HepG2 (cell line): ENCODE data around the gene CSPG5. TPM values are rescaled to one million over a fixed set of nuclear protein-coding genes. Genes with fewer than 3 reads are reported as not detected.

ENCODE experiments used
- ESRRA ChIP-seq: sonication (generic); formaldehyde crosslinking; IDR thresholded peaks from 2 replicates; pipeline ENCODE4 v1.5.1; 2020; ENCODE audit warnings: mild to moderate bottlenecking, low read depth, missing genetic modification reagents
- FOXP1 ChIP-seq, 2 experiments: fragments of 450-650 bp in 1 of 2; IDR thresholded peaks; 2 replicates each; pipeline ENCODE4 v1.6.1; 2017 to 2018; ENCODE audit warnings: antibody characterized with exemption in 1 of 2
- GLI4 ChIP-seq: sonication (generic); formaldehyde crosslinking; IDR thresholded peaks from 2 replicates; pipeline ENCODE4 v1.5.1; 2020; ENCODE audit warnings: missing genetic modification reagents, mild to moderate bottlenecking, moderate library complexity, borderline replicate concordance
- GZF1 ChIP-seq: sonication (generic); formaldehyde crosslinking; IDR thresholded peaks from 2 replicates; pipeline ENCODE4 v1.5.1; 2020; ENCODE audit warnings: mild to moderate bottlenecking, missing genetic modification reagents
- HNRNPLL ChIP-seq: fragments of 200-400 bp; formaldehyde crosslinking; IDR thresholded peaks from 2 replicates; pipeline ENCODE4 v1.6.1; 2017; ENCODE audit warnings: mild to moderate bottlenecking, low read depth, low read length; ENCODE audit not compliant: poor library complexity, severe bottlenecking
- KMT2A ChIP-seq: sonication (generic); formaldehyde crosslinking; IDR thresholded peaks from 2 replicates; pipeline ENCODE4 v1.4.0; 2020; ENCODE audit warnings: missing genetic modification reagents
- RFX1 ChIP-seq: fragments of 450-650 bp; IDR thresholded peaks from 2 replicates; pipeline ENCODE4 v1.6.1; 2017
- SOX13 ChIP-seq, 3 experiments: fragments of 450-650 bp in 1 of 3; sonication (generic) in 1 of 3; formaldehyde crosslinking in 1 of 3; IDR thresholded peaks in 2 of 3; conservative IDR thresholded peaks in 1 of 3; 2 replicates each; pipeline versions ENCODE4 v1.5.0 to v1.6.1; 2016 to 2020; ENCODE audit warnings: antibody characterized with exemption in 1 of 3, mild to moderate bottlenecking in 1 of 3, missing compliant biosample characterization in 1 of 3, missing genetic modification reagents in 1 of 3, moderate library complexity in 1 of 3
- SP2 ChIP-seq: sonication (generic); formaldehyde crosslinking; IDR thresholded peaks from 2 replicates; pipeline ENCODE4 v1.5.1; 2020; ENCODE audit warnings: mild to moderate bottlenecking, missing genetic modification reagents
- TRAFD1 ChIP-seq: sonication (generic); formaldehyde crosslinking; IDR thresholded peaks from 2 replicates; pipeline ENCODE4 v1.5.1; 2020; ENCODE audit warnings: missing genetic modification reagents, mild to moderate bottlenecking, borderline replicate concordance
- ZKSCAN8 ChIP-seq: IDR thresholded peaks from 2 replicates; pipeline ENCODE4 v1.6.1; 2016; ENCODE audit warnings: borderline replicate concordance, missing genetic modification reagents, missing compliant biosample characterization
- ZNF180 ChIP-seq: sonication (generic); formaldehyde crosslinking; IDR thresholded peaks from 2 replicates; pipeline ENCODE4 v1.4.0; 2020; ENCODE audit warnings: low read depth, missing genetic modification reagents, borderline replicate concordance
- ZNF547 ChIP-seq: sonication (generic); formaldehyde crosslinking; IDR thresholded peaks from 2 replicates; pipeline ENCODE4 v1.5.1; 2020; ENCODE audit warnings: mild to moderate bottlenecking, missing genetic modification reagents
- ZNF703 ChIP-seq: sonication (generic); formaldehyde crosslinking; IDR thresholded peaks from 2 replicates; pipeline ENCODE4 v1.5.1; 2020; ENCODE audit warnings: missing genetic modification reagents, mild to moderate bottlenecking, moderate library complexity, borderline replicate concordance
- ZNF713 ChIP-seq: sonication (generic); formaldehyde crosslinking; IDR thresholded peaks from 2 replicates; pipeline ENCODE4 v1.4.0; 2020; ENCODE audit warnings: mild to moderate bottlenecking, missing genetic modification reagents
- polyA plus RNA-seq, 8 experiments: library from polyadenylated mRNA; depleted of rRNA in 3 of 8; stranded (reverse) in 7 of 8; unstranded in 1 of 8; fragments of >200 nt; fragmentation: Illumina TruSeq in 4 of 8; extraction: Trizol in 4 of 8; gene quantifications; 2 replicates each; pipeline versions ENCODE4 v1.2.1 to v1.2.3, GENCODE V29; 2011 to 2016; ENCODE audit warnings: low read depth in 4 of 8, missing spikeins in 1 of 8, mixed read lengths in 1 of 8; ENCODE audit not compliant: insufficient read depth in 1 of 8
- total RNA-seq, 5 experiments: library from RNA; depleted of rRNA; stranded (reverse); fragments of >200 nt; fragmentation: Illumina TruSeq; extraction: Trizol; gene quantifications; 2 replicates each; pipeline ENCODE4 v1.2.3, GENCODE V29; 2016; ENCODE audit warnings: low read depth in 1 of 5
- TF ChIP-seq, protein P1 (sequence below): sonication (generic); formaldehyde crosslinking; IDR thresholded peaks from 2 replicates; pipeline ENCODE4 v1.5.1; 2020; ENCODE audit warnings: missing genetic modification reagents, mild to moderate bottlenecking, borderline replicate concordance
- TF ChIP-seq, protein P2 (sequence below): sonication (generic); formaldehyde crosslinking; IDR thresholded peaks from 2 replicates; pipeline ENCODE4 v1.4.0; 2020; ENCODE audit warnings: missing genetic modification reagents, borderline replicate concordance
- TF ChIP-seq, protein P3 (sequence below): sonication (generic); formaldehyde crosslinking; IDR thresholded peaks from 2 replicates; pipeline ENCODE4 v1.9.0; 2022; ENCODE audit warnings: missing genetic modification reagents, mild to moderate bottlenecking, borderline replicate concordance

CSPG5 gene
- total and polyA plus RNA-seq, 2 of the 13 experiments (the other 11 are each of a cell fraction or from before 2014, with no cell fraction given) = 0.07 to 0.15 TPM

- TF ChIP-seq, protein P1, sequence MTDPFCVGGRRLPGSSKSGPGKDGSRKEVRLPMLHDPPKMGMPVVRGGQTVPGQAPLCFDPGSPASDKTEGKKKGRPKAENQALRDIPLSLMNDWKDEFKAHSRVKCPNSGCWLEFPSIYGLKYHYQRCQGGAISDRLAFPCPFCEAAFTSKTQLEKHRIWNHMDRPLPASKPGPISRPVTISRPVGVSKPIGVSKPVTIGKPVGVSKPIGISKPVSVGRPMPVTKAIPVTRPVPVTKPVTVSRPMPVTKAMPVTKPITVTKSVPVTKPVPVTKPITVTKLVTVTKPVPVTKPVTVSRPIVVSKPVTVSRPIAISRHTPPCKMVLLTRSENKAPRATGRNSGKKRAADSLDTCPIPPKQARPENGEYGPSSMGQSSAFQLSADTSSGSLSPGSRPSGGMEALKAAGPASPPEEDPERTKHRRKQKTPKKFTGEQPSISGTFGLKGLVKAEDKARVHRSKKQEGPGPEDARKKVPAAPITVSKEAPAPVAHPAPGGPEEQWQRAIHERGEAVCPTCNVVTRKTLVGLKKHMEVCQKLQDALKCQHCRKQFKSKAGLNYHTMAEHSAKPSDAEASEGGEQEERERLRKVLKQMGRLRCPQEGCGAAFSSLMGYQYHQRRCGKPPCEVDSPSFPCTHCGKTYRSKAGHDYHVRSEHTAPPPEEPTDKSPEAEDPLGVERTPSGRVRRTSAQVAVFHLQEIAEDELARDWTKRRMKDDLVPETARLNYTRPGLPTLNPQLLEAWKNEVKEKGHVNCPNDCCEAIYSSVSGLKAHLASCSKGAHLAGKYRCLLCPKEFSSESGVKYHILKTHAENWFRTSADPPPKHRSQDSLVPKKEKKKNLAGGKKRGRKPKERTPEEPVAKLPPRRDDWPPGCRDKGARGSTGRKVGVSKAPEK (CRISPR knock-in tag) = 0 out of 2 replicates have a peak, but pooled peaks have one; percentile 90
- TF ChIP-seq RFX1 = no peak
- no peak for TF ChIP-seq TRAFD1 (CRISPR knock-in tag)
- TF ChIP-seq KMT2A (CRISPR knock-in tag) = peak; percentile 83
- TF ChIP-seq, protein P2, sequence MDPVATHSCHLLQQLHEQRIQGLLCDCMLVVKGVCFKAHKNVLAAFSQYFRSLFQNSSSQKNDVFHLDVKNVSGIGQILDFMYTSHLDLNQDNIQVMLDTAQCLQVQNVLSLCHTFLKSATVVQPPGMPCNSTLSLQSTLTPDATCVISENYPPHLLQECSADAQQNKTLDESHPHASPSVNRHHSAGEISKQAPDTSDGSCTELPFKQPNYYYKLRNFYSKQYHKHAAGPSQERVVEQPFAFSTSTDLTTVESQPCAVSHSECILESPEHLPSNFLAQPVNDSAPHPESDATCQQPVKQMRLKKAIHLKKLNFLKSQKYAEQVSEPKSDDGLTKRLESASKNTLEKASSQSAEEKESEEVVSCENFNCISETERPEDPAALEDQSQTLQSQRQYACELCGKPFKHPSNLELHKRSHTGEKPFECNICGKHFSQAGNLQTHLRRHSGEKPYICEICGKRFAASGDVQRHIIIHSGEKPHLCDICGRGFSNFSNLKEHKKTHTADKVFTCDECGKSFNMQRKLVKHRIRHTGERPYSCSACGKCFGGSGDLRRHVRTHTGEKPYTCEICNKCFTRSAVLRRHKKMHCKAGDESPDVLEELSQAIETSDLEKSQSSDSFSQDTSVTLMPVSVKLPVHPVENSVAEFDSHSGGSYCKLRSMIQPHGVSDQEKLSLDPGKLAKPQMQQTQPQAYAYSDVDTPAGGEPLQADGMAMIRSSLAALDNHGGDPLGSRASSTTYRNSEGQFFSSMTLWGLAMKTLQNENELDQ (CRISPR knock-in tag) = no peak
- TF ChIP-seq FOXP1 (IDR thresholded peaks at IDR 0.05) = no peak
- TF ChIP-seq FOXP1 (CRISPR knock-in tag; IDR thresholded peaks at IDR 0.05) = 0 out of 2 replicates have a peak, but pooled peaks have one; percentile 5
- TF ChIP-seq SOX13 (IDR thresholded peaks at IDR 0.05) = peak; percentile 6; the same call in 1 of the 2 replicates
- no peak; a peak in 1 of 4 replicates for TF ChIP-seq SOX13 (CRISPR knock-in tag; conservative IDR thresholded peaks at IDR 0.05 in 1 of 2, IDR thresholded peaks at IDR 0.05 in 1 of 2)
- TF ChIP-seq GLI4 = peak; percentile 78; the same call in 1 of the 2 replicates
- TF ChIP-seq SP2 (CRISPR knock-in tag) = peak; percentile 89
- TF ChIP-seq HNRNPLL = peak; percentile 72
- no peak for TF ChIP-seq ZNF180
- TF ChIP-seq GZF1 (CRISPR knock-in tag) = peak; percentile 82; the same call in 1 of the 2 replicates
- 0 out of 2 replicates have a peak, but pooled peaks have one; percentile 12 for TF ChIP-seq ZNF713 (CRISPR knock-in tag)
- no peak; the same call in 1 of the 2 replicates for TF ChIP-seq ZKSCAN8
- TF ChIP-seq ZNF703 (CRISPR knock-in tag) = no peak
- TF ChIP-seq ESRRA (CRISPR knock-in tag) = no peak
- TF ChIP-seq, protein P3, sequence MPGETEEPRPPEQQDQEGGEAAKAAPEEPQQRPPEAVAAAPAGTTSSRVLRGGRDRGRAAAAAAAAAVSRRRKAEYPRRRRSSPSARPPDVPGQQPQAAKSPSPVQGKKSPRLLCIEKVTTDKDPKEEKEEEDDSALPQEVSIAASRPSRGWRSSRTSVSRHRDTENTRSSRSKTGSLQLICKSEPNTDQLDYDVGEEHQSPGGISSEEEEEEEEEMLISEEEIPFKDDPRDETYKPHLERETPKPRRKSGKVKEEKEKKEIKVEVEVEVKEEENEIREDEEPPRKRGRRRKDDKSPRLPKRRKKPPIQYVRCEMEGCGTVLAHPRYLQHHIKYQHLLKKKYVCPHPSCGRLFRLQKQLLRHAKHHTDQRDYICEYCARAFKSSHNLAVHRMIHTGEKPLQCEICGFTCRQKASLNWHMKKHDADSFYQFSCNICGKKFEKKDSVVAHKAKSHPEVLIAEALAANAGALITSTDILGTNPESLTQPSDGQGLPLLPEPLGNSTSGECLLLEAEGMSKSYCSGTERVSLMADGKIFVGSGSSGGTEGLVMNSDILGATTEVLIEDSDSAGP (CRISPR knock-in tag) = peak; percentile 78; the same call in 1 of the 2 replicates
- TF ChIP-seq ZNF547 (CRISPR knock-in tag) = 0 out of 2 replicates have a peak, but pooled peaks have one; percentile 81
Observed at GRCh38 chr3:47513125-47513929, 65.3 kb downstream of the CSPG5 start, which contains the start of gene ELP6 (continued).
